Vagina (tissue), 2 donors: ENCODE results near the gene RPTOR. TPM values are rescaled to one million over a fixed set of nuclear protein-coding genes. Genes with fewer than 3 reads are reported as not detected.

Experiments
- DNase-seq, 2 donors: peaks; one replicate each; pipeline ENCODE4 v3.0.0-alpha.2; 2017; ENCODE audit errors: extremely low spot score in 2 of 2
- H3K27ac ChIP-seq: fragments of 200-600 bp; sonication (generic); one replicate; pipeline ENCODE4 v1.5.1; 2019
- H3K27me3 ChIP-seq: fragments of 200-600 bp; sonication (generic); one replicate; pipeline ENCODE4 v1.5.1; 2019
- H3K36me3 ChIP-seq, 2 donors: fragments of 200-600 bp; sonication (generic); one replicate each; pipeline ENCODE4 v1.5.1; 2017 to 2019
- H3K4me1 ChIP-seq: fragments of 200-600 bp; sonication (generic); one replicate; pipeline ENCODE4 v1.5.1; 2019
- H3K4me3 ChIP-seq, 2 donors: fragments of 200-600 bp; sonication (generic); 1 replicate in 1 of 2; 2 replicates in 1 of 2; pipeline ENCODE4 v1.5.1; 2016 to 2019
- H3K9me3 ChIP-seq: fragments of 200-600 bp; sonication (generic); one replicate; pipeline ENCODE4 v1.5.1; 2019
- POLR2A ChIP-seq, 2 donors: fragments of 450-650 bp; IDR thresholded peaks; one replicate each; pipeline ENCODE4 v1.6.1; 2017; ENCODE audit warnings: antibody characterized with exemption in 2 of 2, mild to moderate bottlenecking in 2 of 2, moderate library complexity in 2 of 2
- POLR2AphosphoS5 ChIP-seq, 2 donors: sonication (generic); formaldehyde crosslinking; IDR thresholded peaks; one replicate each; pipeline ENCODE4 v1.9.0; 2017; ENCODE audit warnings: antibody characterized with exemption in 2 of 2, mild to moderate bottlenecking in 2 of 2, low read depth in 1 of 2; ENCODE audit not compliant: insufficient read depth in 1 of 2
- intact Hi-C: fragments of 100-400 bp; cut with DNase I; formaldehyde crosslinking; loops from one replicate; pipeline ENCODE4 v1.15.1; 2023
- total RNA-seq: library from RNA; depleted of rRNA; stranded (reverse); fragments of >200 nt; gene quantifications from one replicate; pipeline ENCODE4 v1.2.3, GENCODE V29; 2016
- TF ChIP-seq, protein P1 (sequence below), 3 experiments: fragments of 450-650 bp in 2 of 3; fragments of 200-600 bp in 1 of 3; sonication (generic) in 1 of 3; IDR thresholded peaks; one replicate each; pipeline ENCODE4 v1.5.1; 2017 to 2019; ENCODE audit warnings: antibody characterized with exemption in 3 of 3, mild to moderate bottlenecking in 2 of 3, moderate library complexity in 2 of 3

Gene RPTOR
- total RNA-seq, 1 donor from 2014 or later, result 38.3 TPM

GRCh38 chr17:80963812-80964543 is 419.3 kb downstream of the RPTOR start:
- H3K4me3 ChIP-seq, result no peak overlapping the region
- no peak overlapping the region for H3K27ac ChIP-seq
- no peaks in the 10 kb centered on the region for H3K27me3 ChIP-seq
- peaks cover 22% of the 10 kb centered on the region for H3K4me1 ChIP-seq
- no peaks in the 10 kb centered on the region for H3K9me3 ChIP-seq
- H3K36me3 ChIP-seq, result peaks cover 0 to 4% of the 10 kb centered on the region in 2 donors
- intact Hi-C loops, result loop anchor here (2.0 kb wide), 1 partner anchor 19 kb away; no protein-coding TSS in a partner anchor
- DNase-seq, result no peak
- no peak for TF ChIP-seq POLR2A (IDR thresholded peaks at IDR 0.05)
- TF ChIP-seq, protein P1, sequence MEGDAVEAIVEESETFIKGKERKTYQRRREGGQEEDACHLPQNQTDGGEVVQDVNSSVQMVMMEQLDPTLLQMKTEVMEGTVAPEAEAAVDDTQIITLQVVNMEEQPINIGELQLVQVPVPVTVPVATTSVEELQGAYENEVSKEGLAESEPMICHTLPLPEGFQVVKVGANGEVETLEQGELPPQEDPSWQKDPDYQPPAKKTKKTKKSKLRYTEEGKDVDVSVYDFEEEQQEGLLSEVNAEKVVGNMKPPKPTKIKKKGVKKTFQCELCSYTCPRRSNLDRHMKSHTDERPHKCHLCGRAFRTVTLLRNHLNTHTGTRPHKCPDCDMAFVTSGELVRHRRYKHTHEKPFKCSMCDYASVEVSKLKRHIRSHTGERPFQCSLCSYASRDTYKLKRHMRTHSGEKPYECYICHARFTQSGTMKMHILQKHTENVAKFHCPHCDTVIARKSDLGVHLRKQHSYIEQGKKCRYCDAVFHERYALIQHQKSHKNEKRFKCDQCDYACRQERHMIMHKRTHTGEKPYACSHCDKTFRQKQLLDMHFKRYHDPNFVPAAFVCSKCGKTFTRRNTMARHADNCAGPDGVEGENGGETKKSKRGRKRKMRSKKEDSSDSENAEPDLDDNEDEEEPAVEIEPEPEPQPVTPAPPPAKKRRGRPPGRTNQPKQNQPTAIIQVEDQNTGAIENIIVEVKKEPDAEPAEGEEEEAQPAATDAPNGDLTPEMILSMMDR (IDR thresholded peaks at IDR 0.05), result no peak
- no peak for TF ChIP-seq POLR2AphosphoS5 (IDR thresholded peaks at IDR 0.05; ENCODE audit: insufficient read depth in 1 of 2, low read depth in 1 of 2)

- no peak overlapping the region for H3K27ac ChIP-seq
- no peak overlapping the region for H3K4me3 ChIP-seq
- H3K4me1 ChIP-seq, result peaks cover 22% of the 10 kb centered on the region
- intact Hi-C loops, result loop anchor here (2.0 kb wide), 1 partner anchor 20 kb away; no protein-coding TSS in a partner anchor
- TF ChIP-seq POLR2A (IDR thresholded peaks at IDR 0.05) (no peak), POLR2AphosphoS5 (IDR thresholded peaks at IDR 0.05; ENCODE audit: insufficient read depth in 1 of 2, low read depth in 1 of 2) (no peak)
- TF ChIP-seq, protein P1 (IDR thresholded peaks at IDR 0.05), result no peak
- no peak for DNase-seq
- no peaks in the 10 kb centered on the region for H3K27me3 ChIP-seq
- H3K36me3 ChIP-seq, result peaks cover 0 to 4% of the 10 kb centered on the region in 2 donors
- H3K9me3 ChIP-seq, result no peaks in the 10 kb centered on the region
These were observed 419.9 kb downstream of the RPTOR start for GRCh38 chr17:80964544-80964856.

- intact Hi-C loops, result loop anchor here (2.0 kb wide), 1 partner anchor 20 kb away; no protein-coding TSS in a partner anchor
- H3K36me3 ChIP-seq, result peaks cover 0 to 4% of the 10 kb centered on the region in 2 donors
These were observed 420.4 kb downstream of the RPTOR start for GRCh38 chr17:80964859-80965580.

DNA sequence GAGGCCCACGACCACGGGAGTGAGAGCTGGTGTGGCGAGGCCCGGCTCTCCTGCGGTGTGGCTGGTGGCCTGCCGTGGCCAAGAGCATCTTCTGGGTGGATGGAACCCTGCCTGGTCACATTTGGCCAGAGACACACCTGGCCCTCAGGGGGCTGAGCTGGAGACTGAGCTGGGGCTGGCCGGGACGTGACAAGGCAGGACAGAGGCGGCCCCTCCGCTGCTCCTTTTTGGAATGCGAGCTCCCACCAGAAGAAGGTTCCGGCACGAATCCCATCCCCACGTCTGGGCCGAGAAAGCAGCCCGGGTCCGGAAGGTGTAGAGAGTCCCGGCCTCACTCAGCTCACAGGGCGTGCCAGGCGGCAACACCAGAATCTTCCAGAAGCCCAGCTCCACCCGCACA is 421.0 kb downstream of the RPTOR start:
- Histone ChIP-seq H3K9me3 (no peaks in the 10 kb centered on the region), H3K4me1 (peaks cover 20% of the 10 kb centered on the region), H3K27me3 (no peaks in the 10 kb centered on the region), H3K27ac (no peak overlapping the region), H3K4me3 (no peak overlapping the region), H3K36me3 (peaks cover 0 to 4% of the 10 kb centered on the region in 2 donors)
- no peak for DNase-seq
- intact Hi-C loops, result loop anchor here (2.0 kb wide), 1 partner anchor 21 kb away; no protein-coding TSS in a partner anchor
- TF ChIP-seq POLR2A (IDR thresholded peaks at IDR 0.05) (no peak), POLR2AphosphoS5 (IDR thresholded peaks at IDR 0.05; ENCODE audit: insufficient read depth in 1 of 2, low read depth in 1 of 2) (no peak)
- TF ChIP-seq, protein P1 (IDR thresholded peaks at IDR 0.05), result no peak

More at GRCh38 chr17:80964859-80965580, 420.4 kb downstream of the RPTOR start:
- TF ChIP-seq POLR2AphosphoS5 (IDR thresholded peaks at IDR 0.05; ENCODE audit: insufficient read depth in 1 of 2, low read depth in 1 of 2), result no peak
- no peak overlapping the region for H3K27ac ChIP-seq
- H3K4me3 ChIP-seq, result no peak overlapping the region
- no peaks in the 10 kb centered on the region for H3K27me3 ChIP-seq
- no peaks in the 10 kb centered on the region for H3K9me3 ChIP-seq
- H3K4me1 ChIP-seq, result peaks cover 22% of the 10 kb centered on the region
- DNase-seq, result no peak

DNA sequence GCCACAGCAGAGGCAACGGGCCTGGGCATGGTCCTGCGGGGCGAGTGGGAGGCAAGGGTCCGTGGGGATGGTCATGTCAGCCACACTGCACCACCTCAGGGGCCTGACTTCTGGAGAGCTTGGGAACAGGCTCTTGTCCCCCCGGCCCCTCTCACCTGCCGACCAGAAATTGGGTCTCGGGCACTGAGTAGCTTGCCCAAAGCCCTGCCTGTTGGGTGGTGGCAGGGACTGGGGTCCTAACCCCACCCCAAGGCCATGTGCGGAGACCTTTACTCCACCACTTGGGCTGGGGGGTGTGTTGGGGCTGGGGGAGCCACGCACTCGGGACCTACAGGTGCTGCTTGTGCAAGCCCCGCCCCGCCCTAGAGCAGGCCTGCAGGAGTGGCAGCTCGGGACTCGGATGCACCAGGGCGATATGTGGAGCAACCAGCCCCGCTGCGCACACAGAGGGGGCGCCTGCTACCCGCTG is 422.8 kb downstream of the RPTOR start:
- Histone ChIP-seq H3K27ac (no peak overlapping the region), H3K9me3 (no peaks in the 10 kb centered on the region), H3K27me3 (no peaks in the 10 kb centered on the region), H3K4me1 (peaks cover 20% of the 10 kb centered on the region), H3K36me3 (peaks cover 0 to 4% of the 10 kb centered on the region in 2 donors), H3K4me3 (no peak overlapping the region)
- intact Hi-C loops, result no loop called here
- DNase-seq, result no peak
- TF ChIP-seq POLR2A (IDR thresholded peaks at IDR 0.05), result no peak
- TF ChIP-seq, protein P1 (IDR thresholded peaks at IDR 0.05), result no peak
- TF ChIP-seq POLR2AphosphoS5 (IDR thresholded peaks at IDR 0.05; ENCODE audit: insufficient read depth in 1 of 2, low read depth in 1 of 2), result no peak
